Measurements from ENCODE around the gene SLAIN1. TPM values are rescaled to one million over a fixed set of nuclear protein-coding genes. Genes with fewer than 3 reads are reported as not detected.

The SLAIN1 gene
- total and polyA plus RNA-seq, 3 donors from 2014 or later, result 73.1 to 149 (median 114) TPM

DNA sequence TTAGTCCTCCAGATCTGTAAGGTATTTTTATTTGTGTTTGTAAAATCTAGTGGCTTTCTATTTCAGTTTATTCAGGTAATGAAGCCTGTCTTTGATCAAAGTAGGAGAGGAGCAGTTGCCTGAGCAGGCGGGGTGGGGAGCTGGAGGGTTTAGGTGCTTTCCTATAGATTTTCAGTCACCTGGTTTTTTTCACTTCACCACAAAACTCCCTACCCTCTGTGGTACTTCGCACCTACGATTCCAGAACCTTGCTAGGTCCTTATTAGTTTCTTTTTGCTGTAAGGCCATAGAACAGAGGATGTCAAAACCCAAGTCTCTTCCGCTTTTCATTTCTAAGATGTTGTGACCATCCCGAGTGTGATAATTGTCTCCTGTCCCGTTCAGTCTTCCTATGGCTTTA, 26.6 kb downstream of the SLAIN1 start:
- no peak overlapping the region for H3K27ac ChIP-seq
- H3K36me3 ChIP-seq (ENCODE audit: low read depth, missing control alignments), result no peaks in the 10 kb centered on the region
- H3K27me3 ChIP-seq, result no peaks in the 10 kb centered on the region
- no peak for DNase-seq
- 80 to 93% methylated on average over 6 of the region's 6 CpGs for WGBS, 2 donors
- no peaks in the 10 kb centered on the region for H3K4me1 ChIP-seq
- intact Hi-C loops (cut with DNase I; ENCODE audit: low total_unique reads), result no loop called here
- TF ChIP-seq CTCF (IDR thresholded peaks at IDR 0.05), result no peak
- no peak for TF ChIP-seq POLR2A (IDR thresholded peaks at IDR 0.05)
- H3K9me3 ChIP-seq, result no peaks in the 10 kb centered on the region
- no peak overlapping the region for H3K4me3 ChIP-seq

GRCh38 chr13:77725071-77725470, 27.6 kb downstream of the SLAIN1 start:
- H3K27me3 ChIP-seq, result no peaks in the 10 kb centered on the region
- TF ChIP-seq POLR2A (IDR thresholded peaks at IDR 0.05), result no peak
- TF ChIP-seq CTCF (IDR thresholded peaks at IDR 0.05), result no peak
- H3K36me3 ChIP-seq (ENCODE audit: low read depth, missing control alignments), result no peaks in the 10 kb centered on the region
- WGBS, 2 donors, result 61 to 71% methylated on average over 1 of the region's 1 CpG
- H3K4me1 ChIP-seq, result no peaks in the 10 kb centered on the region
- no peak overlapping the region for H3K27ac ChIP-seq
- no peak for DNase-seq
- intact Hi-C loops (cut with DNase I; ENCODE audit: low total_unique reads), result no loop called here
- no peaks in the 10 kb centered on the region for H3K9me3 ChIP-seq
- H3K4me3 ChIP-seq, result no peak overlapping the region

DNA sequence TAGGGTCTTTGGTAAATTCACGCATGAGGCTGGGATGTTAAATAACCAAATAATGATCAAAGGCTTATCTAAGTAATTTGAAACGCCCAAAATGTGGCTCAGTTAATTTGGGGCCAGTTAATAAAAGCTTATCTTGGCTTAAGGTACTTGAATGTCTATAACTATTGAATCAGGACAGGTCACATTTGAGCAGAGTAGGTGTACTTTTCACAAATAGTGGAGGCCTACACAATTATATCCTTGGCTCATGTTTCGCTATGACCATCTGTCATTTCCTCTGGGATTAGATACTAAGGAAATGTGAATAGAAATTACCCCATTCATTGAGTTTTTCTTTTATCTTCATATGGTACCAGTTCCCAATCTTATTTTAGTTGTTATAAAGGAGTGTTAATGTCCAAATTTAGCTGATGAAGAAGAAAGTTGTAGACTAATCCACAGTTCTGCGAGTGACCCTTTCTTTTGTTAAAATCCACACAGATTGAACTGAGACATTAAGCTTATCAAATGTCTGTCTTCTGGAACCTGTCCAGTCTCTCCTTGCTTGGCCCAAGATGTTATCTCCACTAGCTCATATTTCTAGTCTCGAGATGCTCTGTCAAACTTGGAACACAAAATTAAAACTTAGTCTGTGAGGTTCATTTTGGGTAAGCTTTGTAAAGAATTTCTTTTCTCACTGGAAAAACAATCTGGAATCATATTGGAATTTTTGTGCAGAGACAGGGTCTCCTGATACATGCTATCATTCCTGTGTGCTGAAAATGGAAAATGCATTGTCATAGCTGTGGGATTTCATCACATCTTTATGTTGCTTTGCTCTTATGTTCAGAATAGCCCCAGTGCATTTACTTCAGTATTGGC, 31.0 kb downstream of the SLAIN1 start:
- DNase-seq, result no peak

DNA sequence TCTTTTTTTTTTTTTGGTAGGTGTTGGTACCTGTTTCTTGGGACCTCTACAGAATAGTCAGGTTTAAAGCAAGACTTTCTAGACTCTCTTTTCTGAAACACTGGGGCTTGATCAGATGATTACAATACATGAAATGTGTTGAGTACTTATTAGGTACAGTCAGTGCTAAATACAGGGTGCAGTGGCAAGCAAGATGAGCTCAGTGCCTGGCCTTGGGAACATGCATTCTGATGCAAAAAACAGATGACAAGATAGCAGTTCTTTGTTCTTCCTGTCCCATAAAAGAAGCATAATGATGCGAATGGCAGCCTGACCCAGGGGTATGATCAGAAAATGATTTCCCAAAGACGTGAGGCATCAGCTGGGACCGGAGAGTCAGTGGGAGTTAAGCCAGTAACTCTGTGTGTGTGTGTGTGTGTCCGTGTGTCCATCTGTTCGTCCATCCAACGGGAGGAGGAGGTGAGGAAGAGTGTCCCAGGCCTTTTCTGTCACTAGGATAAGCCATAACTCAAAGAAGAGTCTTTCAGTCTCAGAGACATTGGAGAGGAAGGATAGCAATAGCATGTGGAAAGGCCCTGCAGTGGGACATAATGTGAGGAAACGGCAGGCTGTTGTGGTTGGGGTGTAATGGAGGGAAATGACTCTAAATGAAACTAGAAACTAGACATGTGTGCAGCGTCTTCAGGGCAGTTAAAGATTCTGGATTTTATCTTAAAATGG, 32.2 kb downstream of the SLAIN1 start:
- TF ChIP-seq POLR2A (IDR thresholded peaks at IDR 0.05) (no peak), CTCF (IDR thresholded peaks at IDR 0.05) (no peak)
- Histone ChIP-seq H3K4me1 (peaks cover 3% of the 10 kb centered on the region), H3K27me3 (no peaks in the 10 kb centered on the region), H3K9me3 (no peaks in the 10 kb centered on the region), H3K36me3 (ENCODE audit: low read depth, missing control alignments) (no peaks in the 10 kb centered on the region), H3K27ac (no peak overlapping the region), H3K4me3 (no peak overlapping the region)
- intact Hi-C loops (cut with DNase I; ENCODE audit: low total_unique reads), result no loop called here
- peak; percentile 20 for DNase-seq
- WGBS, 2 donors, result 62 to 82% methylated on average over 8 of the region's 8 CpGs

More for the DNA sequence above, 31.0 kb downstream of the SLAIN1 start:
- intact Hi-C loops (cut with DNase I; ENCODE audit: low total_unique reads), result no loop called here
- H3K27me3 ChIP-seq, result no peaks in the 10 kb centered on the region
- WGBS, 2 donors, result 68 to 74% methylated on average over 5 of the region's 5 CpGs
- H3K9me3 ChIP-seq, result no peaks in the 10 kb centered on the region
- H3K27ac ChIP-seq, result no peak overlapping the region
- peaks cover under 1% of the 10 kb centered on the region for H3K4me1 ChIP-seq
- H3K4me3 ChIP-seq, result no peak overlapping the region
- TF ChIP-seq CTCF (IDR thresholded peaks at IDR 0.05), result no peak
- no peak for TF ChIP-seq POLR2A (IDR thresholded peaks at IDR 0.05)
- H3K36me3 ChIP-seq (ENCODE audit: low read depth, missing control alignments), result no peaks in the 10 kb centered on the region
